ENCODE results near the gene CHD9NB.

DNA sequence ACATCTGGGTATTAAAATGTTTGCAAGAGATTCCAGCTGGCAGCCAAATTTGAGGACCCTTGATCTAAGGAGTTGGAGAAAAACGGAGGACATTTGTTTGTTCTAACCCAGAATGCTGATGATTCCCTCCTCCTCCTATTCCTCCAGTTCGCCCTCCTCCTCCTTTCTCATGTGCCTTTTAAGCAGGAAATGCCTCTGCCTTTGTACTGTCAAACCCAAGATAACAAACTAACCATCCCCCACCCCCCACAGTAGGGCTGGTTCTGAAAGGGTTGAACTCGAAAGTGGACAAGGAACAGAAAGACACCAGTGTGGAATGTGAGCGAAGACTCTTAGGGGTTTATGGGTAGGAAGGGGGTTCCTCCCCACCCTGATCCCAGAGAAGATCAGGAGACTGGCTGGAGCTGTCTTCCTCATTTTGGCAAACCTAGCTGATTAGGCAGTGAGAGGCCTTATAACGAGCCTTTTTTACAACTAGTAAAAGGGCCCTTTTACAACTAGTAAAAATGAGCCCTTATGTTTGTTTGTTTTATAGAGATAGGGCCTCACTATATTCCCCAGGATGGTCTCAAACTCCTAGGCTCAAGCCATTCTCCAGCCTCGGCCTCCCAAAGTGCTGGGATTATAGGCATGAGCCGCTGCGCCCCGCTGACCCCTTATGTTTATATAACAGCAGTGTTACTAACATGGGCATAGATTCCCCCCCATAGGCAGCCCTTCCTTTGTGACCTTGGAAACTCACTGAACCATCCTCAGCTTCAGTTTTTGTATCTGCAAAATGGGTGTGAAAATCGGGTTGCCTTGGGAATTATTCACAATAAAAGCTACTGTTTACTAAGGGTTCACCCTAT is 3.1 kb upstream of the CHD9NB start:
- TF ChIP-seq, protein P1, sequence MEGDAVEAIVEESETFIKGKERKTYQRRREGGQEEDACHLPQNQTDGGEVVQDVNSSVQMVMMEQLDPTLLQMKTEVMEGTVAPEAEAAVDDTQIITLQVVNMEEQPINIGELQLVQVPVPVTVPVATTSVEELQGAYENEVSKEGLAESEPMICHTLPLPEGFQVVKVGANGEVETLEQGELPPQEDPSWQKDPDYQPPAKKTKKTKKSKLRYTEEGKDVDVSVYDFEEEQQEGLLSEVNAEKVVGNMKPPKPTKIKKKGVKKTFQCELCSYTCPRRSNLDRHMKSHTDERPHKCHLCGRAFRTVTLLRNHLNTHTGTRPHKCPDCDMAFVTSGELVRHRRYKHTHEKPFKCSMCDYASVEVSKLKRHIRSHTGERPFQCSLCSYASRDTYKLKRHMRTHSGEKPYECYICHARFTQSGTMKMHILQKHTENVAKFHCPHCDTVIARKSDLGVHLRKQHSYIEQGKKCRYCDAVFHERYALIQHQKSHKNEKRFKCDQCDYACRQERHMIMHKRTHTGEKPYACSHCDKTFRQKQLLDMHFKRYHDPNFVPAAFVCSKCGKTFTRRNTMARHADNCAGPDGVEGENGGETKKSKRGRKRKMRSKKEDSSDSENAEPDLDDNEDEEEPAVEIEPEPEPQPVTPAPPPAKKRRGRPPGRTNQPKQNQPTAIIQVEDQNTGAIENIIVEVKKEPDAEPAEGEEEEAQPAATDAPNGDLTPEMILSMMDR (IDR thresholded peaks at IDR 0.05): no peak
- no peak for TF ChIP-seq POLR2A (IDR thresholded peaks at IDR 0.05)
